Ishikawa (cell line): ENCODE results near the gene SLC25A34.

Experiments used
- CEBPB ChIP-seq: IDR thresholded peaks from 2 replicates; pipeline ENCODE4 v1.6.1; 2012
- CREB1 ChIP-seq: IDR thresholded peaks from 2 replicates; pipeline ENCODE4 v1.6.1; 2012; ENCODE audit warnings: low read depth
- EGR1 ChIP-seq: IDR thresholded peaks from 2 replicates; pipeline ENCODE4 v1.6.1; 2012
- EP300 ChIP-seq: IDR thresholded peaks from 2 replicates; pipeline ENCODE4 v1.6.1; 2012; ENCODE audit warnings: borderline replicate concordance
- NFIC ChIP-seq: IDR thresholded peaks from 2 replicates; pipeline ENCODE4 v1.6.1; 2012
- RAD21 ChIP-seq: IDR thresholded peaks from 2 replicates; pipeline ENCODE4 v1.6.1; 2012; ENCODE audit warnings: low read depth
- REST ChIP-seq: IDR thresholded peaks from 2 replicates; pipeline ENCODE4 v1.6.1; 2012; ENCODE audit warnings: low read depth, mild to moderate bottlenecking
- TAF1 ChIP-seq: IDR thresholded peaks from 2 replicates; pipeline ENCODE4 v1.6.1; 2012; ENCODE audit warnings: low read depth, mild to moderate bottlenecking
- TCF12 ChIP-seq: IDR thresholded peaks from 2 replicates; pipeline ENCODE4 v1.6.1; 2012; ENCODE audit warnings: low read depth
- USF1 ChIP-seq: IDR thresholded peaks from 2 replicates; pipeline ENCODE4 v1.6.1; 2012
- YY1 ChIP-seq: IDR thresholded peaks from 2 replicates; pipeline ENCODE4 v1.6.1; 2012; ENCODE audit warnings: low read depth
- ZBTB7A ChIP-seq: IDR thresholded peaks from 2 replicates; pipeline ENCODE4 v1.6.1; 2012; ENCODE audit warnings: low read depth
- TF ChIP-seq, protein P1 (sequence below): IDR thresholded peaks from 2 replicates; pipeline ENCODE4 v1.6.1; 2012

DNA sequence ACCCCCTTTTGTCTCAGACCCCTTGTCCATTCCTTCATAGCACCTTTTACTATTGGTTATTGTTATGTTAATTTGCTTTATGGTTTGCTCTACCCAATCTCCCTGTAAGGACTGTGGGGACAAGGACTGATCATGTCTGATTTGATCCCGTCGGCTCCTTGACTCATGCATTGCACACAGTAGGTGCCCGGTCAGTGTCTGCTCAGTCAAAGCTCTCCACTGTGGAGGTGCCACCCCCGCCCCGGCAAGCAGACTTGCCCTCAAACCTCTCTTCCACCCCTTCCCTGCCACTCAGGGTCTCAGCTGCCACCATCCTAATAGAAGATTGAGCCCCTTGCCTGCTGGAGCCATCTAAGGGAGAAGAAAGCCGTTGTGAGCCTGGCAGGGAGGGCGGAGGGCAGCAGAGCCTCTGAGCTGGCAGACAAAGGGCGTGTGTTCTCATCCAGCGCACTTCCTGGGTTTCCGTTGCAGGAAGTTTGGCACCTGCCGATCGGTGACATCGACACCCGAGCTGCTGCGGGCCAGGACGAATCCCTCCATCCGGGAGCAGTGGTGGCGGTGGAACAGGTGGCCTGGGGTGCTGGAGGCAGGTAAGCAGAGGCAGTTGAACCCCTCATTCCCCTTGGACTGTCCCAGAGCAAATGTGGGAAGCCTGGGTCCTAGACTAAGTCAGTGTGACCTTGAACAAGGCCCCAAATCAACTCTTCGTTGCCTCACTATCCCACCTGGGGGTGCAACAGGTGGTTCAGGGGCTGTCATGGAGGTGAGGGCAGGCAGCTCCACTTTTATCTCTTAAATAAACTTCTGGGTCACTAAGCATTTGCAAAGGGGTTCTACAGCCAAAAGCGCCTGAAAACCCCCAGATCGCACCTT lies 20.3 kb downstream of the SLC25A34 start:
- TF ChIP-seq ZBTB7A (no peak), TAF1 (no peak), EGR1 (no peak), CREB1 (no peak), CEBPB (no peak), USF1 (no peak), EP300 (no peak), REST (no peak), TCF12 (no peak), RAD21 (no peak), NFIC (no peak), YY1 (no peak)
- TF ChIP-seq, protein P1, sequence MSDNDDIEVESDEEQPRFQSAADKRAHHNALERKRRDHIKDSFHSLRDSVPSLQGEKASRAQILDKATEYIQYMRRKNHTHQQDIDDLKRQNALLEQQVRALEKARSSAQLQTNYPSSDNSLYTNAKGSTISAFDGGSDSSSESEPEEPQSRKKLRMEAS = no peak
